ENCODE measurements around the gene CATSPERD. TPM values are rescaled to one million over a fixed set of nuclear protein-coding genes. Genes with fewer than 3 reads are reported as not detected.

CATSPERD gene
- total and polyA plus RNA-seq, 9 of the 15 experiments (the other 6 are each of a cell fraction or from before 2014, with no cell fraction given) = not detected

GRCh38 chr19:5826531-5827341, 106.3 kb downstream of the CATSPERD start (continued):
- TF ChIP-seq, protein P1, sequence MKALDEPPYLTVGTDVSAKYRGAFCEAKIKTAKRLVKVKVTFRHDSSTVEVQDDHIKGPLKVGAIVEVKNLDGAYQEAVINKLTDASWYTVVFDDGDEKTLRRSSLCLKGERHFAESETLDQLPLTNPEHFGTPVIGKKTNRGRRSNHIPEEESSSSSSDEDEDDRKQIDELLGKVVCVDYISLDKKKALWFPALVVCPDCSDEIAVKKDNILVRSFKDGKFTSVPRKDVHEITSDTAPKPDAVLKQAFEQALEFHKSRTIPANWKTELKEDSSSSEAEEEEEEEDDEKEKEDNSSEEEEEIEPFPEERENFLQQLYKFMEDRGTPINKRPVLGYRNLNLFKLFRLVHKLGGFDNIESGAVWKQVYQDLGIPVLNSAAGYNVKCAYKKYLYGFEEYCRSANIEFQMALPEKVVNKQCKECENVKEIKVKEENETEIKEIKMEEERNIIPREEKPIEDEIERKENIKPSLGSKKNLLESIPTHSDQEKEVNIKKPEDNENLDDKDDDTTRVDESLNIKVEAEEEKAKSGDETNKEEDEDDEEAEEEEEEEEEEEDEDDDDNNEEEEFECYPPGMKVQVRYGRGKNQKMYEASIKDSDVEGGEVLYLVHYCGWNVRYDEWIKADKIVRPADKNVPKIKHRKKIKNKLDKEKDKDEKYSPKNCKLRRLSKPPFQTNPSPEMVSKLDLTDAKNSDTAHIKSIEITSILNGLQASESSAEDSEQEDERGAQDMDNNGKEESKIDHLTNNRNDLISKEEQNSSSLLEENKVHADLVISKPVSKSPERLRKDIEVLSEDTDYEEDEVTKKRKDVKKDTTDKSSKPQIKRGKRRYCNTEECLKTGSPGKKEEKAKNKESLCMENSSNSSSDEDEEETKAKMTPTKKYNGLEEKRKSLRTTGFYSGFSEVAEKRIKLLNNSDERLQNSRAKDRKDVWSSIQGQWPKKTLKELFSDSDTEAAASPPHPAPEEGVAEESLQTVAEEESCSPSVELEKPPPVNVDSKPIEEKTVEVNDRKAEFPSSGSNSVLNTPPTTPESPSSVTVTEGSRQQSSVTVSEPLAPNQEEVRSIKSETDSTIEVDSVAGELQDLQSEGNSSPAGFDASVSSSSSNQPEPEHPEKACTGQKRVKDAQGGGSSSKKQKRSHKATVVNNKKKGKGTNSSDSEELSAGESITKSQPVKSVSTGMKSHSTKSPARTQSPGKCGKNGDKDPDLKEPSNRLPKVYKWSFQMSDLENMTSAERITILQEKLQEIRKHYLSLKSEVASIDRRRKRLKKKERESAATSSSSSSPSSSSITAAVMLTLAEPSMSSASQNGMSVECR (CRISPR knock-in tag; IDR thresholded peaks at IDR 0.05) = no peak
- TF ChIP-seq BRF2 (IDR thresholded peaks at IDR 0.05; ENCODE audit: borderline replicate concordance, insufficient read depth, insufficient read length) (no peak), SMC3 (conservative IDR thresholded peaks at IDR 0.05; ENCODE audit: insufficient read depth, low read depth, low read length) (no peak), ZNF253 (CRISPR knock-in tag; conservative IDR thresholded peaks at IDR 0.05) (no peak), PHF8 (IDR thresholded peaks at IDR 0.05; ENCODE audit: borderline replicate concordance, low read length) (no peak), SPI1 (IDR thresholded peaks at IDR 0.05; ENCODE audit: borderline replicate concordance, low read depth, low read length) (no peak), ZNF512 (tag; IDR thresholded peaks at IDR 0.05) (no peak), NR0B1 (IDR thresholded peaks at IDR 0.05; ENCODE audit: partially characterized antibody) (no peak), MYC (IDR thresholded peaks at IDR 0.05; ENCODE audit: low read depth, low read length) (no peak), MYC (CRISPR knock-in tag; IDR thresholded peaks at IDR 0.05; ENCODE audit: borderline replicate concordance, low read depth) (no peak), TFAM (CRISPR knock-in tag; conservative IDR thresholded peaks at IDR 0.05) (no peak), EWSR1 (IDR thresholded peaks at IDR 0.05; ENCODE audit: borderline replicate concordance, low read depth, partially characterized antibody) (no peak), NR1H2 (CRISPR knock-in tag; IDR thresholded peaks at IDR 0.05) (no peak), POLR2A (conservative IDR thresholded peaks at IDR 0.05) (no peak), JUNB (CRISPR knock-in tag; conservative IDR thresholded peaks at IDR 0.05) (no peak)
- TF ChIP-seq, protein P2, sequence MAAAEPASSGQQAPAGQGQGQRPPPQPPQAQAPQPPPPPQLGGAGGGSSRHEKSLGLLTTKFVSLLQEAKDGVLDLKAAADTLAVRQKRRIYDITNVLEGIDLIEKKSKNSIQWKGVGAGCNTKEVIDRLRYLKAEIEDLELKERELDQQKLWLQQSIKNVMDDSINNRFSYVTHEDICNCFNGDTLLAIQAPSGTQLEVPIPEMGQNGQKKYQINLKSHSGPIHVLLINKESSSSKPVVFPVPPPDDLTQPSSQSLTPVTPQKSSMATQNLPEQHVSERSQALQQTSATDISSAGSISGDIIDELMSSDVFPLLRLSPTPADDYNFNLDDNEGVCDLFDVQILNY (CRISPR knock-in tag; IDR thresholded peaks at IDR 0.05) = no peak
- TF ChIP-seq, protein P3, sequence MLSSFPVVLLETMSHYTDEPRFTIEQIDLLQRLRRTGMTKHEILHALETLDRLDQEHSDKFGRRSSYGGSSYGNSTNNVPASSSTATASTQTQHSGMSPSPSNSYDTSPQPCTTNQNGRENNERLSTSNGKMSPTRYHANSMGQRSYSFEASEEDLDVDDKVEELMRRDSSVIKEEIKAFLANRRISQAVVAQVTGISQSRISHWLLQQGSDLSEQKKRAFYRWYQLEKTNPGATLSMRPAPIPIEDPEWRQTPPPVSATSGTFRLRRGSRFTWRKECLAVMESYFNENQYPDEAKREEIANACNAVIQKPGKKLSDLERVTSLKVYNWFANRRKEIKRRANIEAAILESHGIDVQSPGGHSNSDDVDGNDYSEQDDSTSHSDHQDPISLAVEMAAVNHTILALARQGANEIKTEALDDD (IDR thresholded peaks at IDR 0.05) = no peak

All from K562 (cell line).